HG02870 (cell line): ENCODE data around the gene CAMSAP1.
"Not testable (repeated sequence)": the region's sequence is repeated elsewhere in the genome, so short reads cannot be mapped to it uniquely, and the experiment has no call there.

ENCODE experiments used
- ATAC-seq: cut with Tn5 transposase; IDR thresholded peaks from one replicate; pipeline ENCODE4 v1.9.1; 2021; ENCODE audit warnings: mild to moderate bottlenecking, moderate library complexity; ENCODE audit not compliant: unreplicated experiment

The CAMSAP1 gene

GRCh38 chr9:135921749-135922310 is 14.5 kb upstream of the CAMSAP1 start:
- no peak for ATAC-seq

GRCh38 chr9:135920973-135921585 is 13.7 kb upstream of the CAMSAP1 start:
- ATAC-seq = no peak

GRCh38 chr9:135920256-135920930 is 13.0 kb upstream of the CAMSAP1 start:
- ATAC-seq = no peak

GRCh38 chr9:135919318-135919890 is 12.1 kb upstream of the CAMSAP1 start:
- no peak for ATAC-seq

- not testable (repeated sequence) for ATAC-seq
These were observed 8.9 kb upstream of the CAMSAP1 start for GRCh38 chr9:135916227-135916626.

GRCh38 chr9:135914921-135915320 is 7.6 kb upstream of the CAMSAP1 start:
- no peak for ATAC-seq

- ATAC-seq = not testable (repeated sequence)
These were observed 3.9 kb upstream of the CAMSAP1 start for GRCh38 chr9:135911233-135911632.

- no peak for ATAC-seq
These were observed 3.4 kb upstream of the CAMSAP1 start for GRCh38 chr9:135910757-135911156.

GRCh38 chr9:135910216-135910615 is 2.9 kb upstream of the CAMSAP1 start:
- no peak for ATAC-seq

GRCh38 chr9:135909371-135909770 is 2.0 kb upstream of the CAMSAP1 start:
- no peak for ATAC-seq

- no peak for ATAC-seq
These were observed 1.4 kb upstream of the CAMSAP1 start for GRCh38 chr9:135908754-135909204.

GRCh38 chr9:135908093-135908753 is 877 bp upstream of the CAMSAP1 start:
- peak; percentile 3 for ATAC-seq

- ATAC-seq = peak; percentile 5
These were observed 328 bp downstream of the CAMSAP1 start for GRCh38 chr9:135907006-135907430.

- no peak for ATAC-seq
These were observed 898 bp downstream of the CAMSAP1 start for GRCh38 chr9:135906291-135907005.

- ATAC-seq = no peak
These were observed 1.7 kb downstream of the CAMSAP1 start for GRCh38 chr9:135905380-135906258.

- no peak for ATAC-seq
These were observed 3.4 kb downstream of the CAMSAP1 start for GRCh38 chr9:135903786-135904520.

- no peak for ATAC-seq
These were observed 4.0 kb downstream of the CAMSAP1 start for GRCh38 chr9:135903358-135903656.

- ATAC-seq = no peak
These were observed 4.5 kb downstream of the CAMSAP1 start for GRCh38 chr9:135902655-135903357.

GRCh38 chr9:135901826-135902225 is 5.5 kb downstream of the CAMSAP1 start:
- ATAC-seq = no peak
